D721Med (cell line): ENCODE measurements around the gene IPCEF1.

Experiments used
- DNase-seq: peaks from one replicate; pipeline ENCODE4 v3.0.0; 2011; ENCODE audit warnings: low spot score; ENCODE audit not compliant: insufficient read length
- FAIRE-seq: peaks from 2 replicates; lab custom pipeline; 2011; peaks lifted over from hg19 to GRCh38; lab: Jason Lieb, UNC
- CTCF ChIP-seq: IDR thresholded peaks from 2 replicates; pipeline ENCODE4 v1.5.1; 2012; ENCODE audit warnings: mild to moderate bottlenecking, control low read depth; ENCODE audit not compliant: insufficient read depth; ENCODE audit errors: missing control alignments

The IPCEF1 gene

GRCh38 chr6:154284313-154284853 is 72.2 kb downstream of the IPCEF1 start:
- FAIRE-seq: no peak
- TF ChIP-seq CTCF: no peak
- no peak for DNase-seq

GRCh38 chr6:154280521-154280920 is 76.1 kb downstream of the IPCEF1 start:
- DNase-seq: no peak
- no peak for FAIRE-seq
- TF ChIP-seq CTCF: no peak

- no peak for TF ChIP-seq CTCF
- FAIRE-seq: no peak
- DNase-seq: no peak
These were observed 79.0 kb downstream of the IPCEF1 start for GRCh38 chr6:154277629-154278017.

- no peak for DNase-seq
- peak; percentile 69 for TF ChIP-seq CTCF
- peak; percentile 85 for FAIRE-seq
These were observed 79.6 kb downstream of the IPCEF1 start for GRCh38 chr6:154276810-154277628.

- no peak for TF ChIP-seq CTCF
- DNase-seq: no peak
- no peak for FAIRE-seq
These were observed 82.4 kb downstream of the IPCEF1 start for GRCh38 chr6:154274168-154274567.

- FAIRE-seq: no peak
- no peak for TF ChIP-seq CTCF
- no peak for DNase-seq
These were observed 88.1 kb downstream of the IPCEF1 start for GRCh38 chr6:154268486-154268885.
